PC-3 (cell line): ENCODE results near the gene PHETA1. TPM values are rescaled to one million over a fixed set of nuclear protein-coding genes. Genes with fewer than 3 reads are reported as not detected.
"Not testable (repeated sequence)": the region's sequence is repeated elsewhere in the genome, so short reads cannot be mapped to it uniquely, and the experiment has no call there.

Source experiments
- ATAC-seq: fragments of 200-7000 bp; cut with Tn5 transposase; 2 replicates; pipeline ENCODE4 v1.9.1; 2020; ENCODE audit warnings: mild to moderate bottlenecking, moderate library complexity
- BruUV-seq: library from RNA; stranded (reverse); fragments of 400-500 nt; replicated peaks from 2 replicates; lab custom pipeline; 2021; lab: Mats Ljungman, UMichigan
- CTCF ChIA-PET: fragments of 300-600 bp; sonication (Branson Sonifier 250); formaldehyde crosslinking; loops from one replicate; lab custom pipeline; 2022; ENCODE audit warnings: antibody characterized with exemption; lab: Charles Lee
- POLR2A ChIA-PET: fragments of 300-600 bp; sonication (Branson Sonifier 250); formaldehyde crosslinking; loops from one replicate; lab custom pipeline; 2022; ENCODE audit warnings: antibody characterized with exemption; ENCODE audit not compliant: unreplicated experiment; lab: Charles Lee
- DNase-seq: peaks from one replicate; pipeline ENCODE4 v3.0.0-alpha.2; 2015
- H2AFZ ChIP-seq: fragments of 300-600 bp; sonication (generic); 2 replicates; pipeline ENCODE4 v1.6.0; 2016; ENCODE audit warnings: antibody characterized with exemption, low read length
- H3F3A ChIP-seq: fragments of 300-600 bp; sonication (generic); one replicate; pipeline ENCODE4 v1.6.0; 2017; ENCODE audit warnings: antibody characterized with exemption, low read length, control low read depth, mild to moderate bottlenecking; ENCODE audit not compliant: unreplicated experiment
- H3K27ac ChIP-seq: fragments of 300-600 bp; sonication (generic); 2 replicates; pipeline ENCODE4 v1.5.1; 2016; ENCODE audit warnings: mild to moderate bottlenecking, low read length
- H3K27me3 ChIP-seq: fragments of 300-600 bp; sonication (generic); 2 replicates; pipeline ENCODE4 v1.6.1; 2016; ENCODE audit warnings: low read length, mixed read lengths
- H3K36me3 ChIP-seq: fragments of 300-600 bp; sonication (generic); 2 replicates; pipeline ENCODE4 v1.6.1; 2016; ENCODE audit warnings: low read depth, mixed run types, low read length, mixed read lengths
- H3K4me1 ChIP-seq: fragments of 300-600 bp; sonication (generic); 2 replicates; pipeline ENCODE4 v1.5.1; 2016; ENCODE audit warnings: low read length; ENCODE audit not compliant: insufficient read depth
- H3K4me2 ChIP-seq: fragments of 300-600 bp; sonication (generic); 2 replicates; pipeline ENCODE4 v1.6.0; 2016; ENCODE audit warnings: low read length
- H3K4me3 ChIP-seq: fragments of 300-600 bp; sonication (generic); 2 replicates; pipeline ENCODE4 v1.5.1; 2016; ENCODE audit warnings: mild to moderate bottlenecking, low read length, mixed read lengths
- H3K79me2 ChIP-seq: fragments of 300-600 bp; sonication (generic); 2 replicates; pipeline ENCODE4 v1.6.1; 2017; ENCODE audit warnings: low read length, mixed read lengths
- H3K9ac ChIP-seq: fragments of 300-600 bp; sonication (generic); 2 replicates; pipeline ENCODE4 v1.6.0; 2016; ENCODE audit warnings: mild to moderate bottlenecking, low read length
- H3K9me2 ChIP-seq: fragments of 300-600 bp; sonication (generic); replicated peaks from 2 replicates; pipeline ENCODE4 v1.6.1; 2016; ENCODE audit warnings: mixed run types, low read length, mixed read lengths
- H3K9me3 ChIP-seq: fragments of 300-600 bp; sonication (generic); 2 replicates; pipeline ENCODE4 v1.6.1; 2016; ENCODE audit warnings: low read length, mixed read lengths
- H4K20me1 ChIP-seq: fragments of 300-600 bp; sonication (generic); 2 replicates; pipeline ENCODE4 v1.6.1; 2016; ENCODE audit warnings: low read length, mixed read lengths
- CTCF ChIP-seq: fragments of 300-600 bp; sonication (generic); conservative IDR thresholded peaks from 2 replicates; pipeline ENCODE4 v1.5.1; 2017; ENCODE audit warnings: antibody characterized with exemption, low read depth, mild to moderate bottlenecking, low read length
- EZH2 ChIP-seq: fragments of 300-600 bp; sonication (generic); IDR thresholded peaks from one replicate; pipeline ENCODE4 v1.6.1; 2017; ENCODE audit warnings: antibody characterized with exemption, mild to moderate bottlenecking, low read length; ENCODE audit not compliant: unreplicated experiment
- EZH2phosphoT487 ChIP-seq: fragments of 300-600 bp; sonication (generic); IDR thresholded peaks from 2 replicates; pipeline ENCODE4 v1.6.1; 2018; ENCODE audit warnings: mild to moderate bottlenecking, antibody characterized with exemption, low read length, borderline replicate concordance
- intact Hi-C: fragments of 100-400 bp; cut with micrococcal nuclease; formaldehyde crosslinking; loops from 2 replicates; pipeline ENCODE4 v1.9.0; 2023
- total RNA-seq: library from RNA; depleted of rRNA; stranded (reverse); fragments of >200 nt; gene quantifications from 2 replicates; pipeline ENCODE4 v1.2.3, GENCODE V29; 2014

The PHETA1 gene
- total RNA-seq, 1 experiment from 2014 or later, result 18.6 TPM

- peaks cover 15% of the 10 kb centered on the region for H3K4me1 ChIP-seq
- CTCF ChIA-PET, result interaction anchor here (0.6 kb wide), 1 partner anchor 13 kb away, joined by 3 read pairs; no protein-coding TSS in a partner anchor
- DNase-seq (peak; percentile 84), ATAC-seq (peak; percentile 66)
- POLR2A ChIA-PET, result no interaction called here
- no peak overlapping the region for H3K9ac ChIP-seq
- H3F3A ChIP-seq, result no peaks in the 10 kb centered on the region
- peak overlapping the region; percentile 24; the same call in 1 of the 2 replicates for H3K4me2 ChIP-seq
- no peak overlapping the region for H3K4me3 ChIP-seq
- H3K9me3 ChIP-seq, result no peaks in the 10 kb centered on the region
- H3K36me3 ChIP-seq, result no peaks in the 10 kb centered on the region
- no peak overlapping the region for H3K27ac ChIP-seq
- H2AFZ ChIP-seq, result no peak overlapping the region
- H4K20me1 ChIP-seq, result no peaks in the 10 kb centered on the region
- no TSS peak for BruUV-seq
- intact Hi-C loops, result no loop called here
- H3K79me2 ChIP-seq, result no peaks in the 10 kb centered on the region
- no peaks in the 10 kb centered on the region for H3K9me2 ChIP-seq
- no peaks in the 10 kb centered on the region for H3K27me3 ChIP-seq
- TF ChIP-seq CTCF, result no peak
Observed at GRCh38 chr12:111384596-111384995, 15.7 kb upstream of the PHETA1 start.

- intact Hi-C loops, result no loop called here
- Histone ChIP-seq H3K9me2 (no peaks in the 10 kb centered on the region), H4K20me1 (no peaks in the 10 kb centered on the region), H3K4me1 (peaks cover 9% of the 10 kb centered on the region), H3K36me3 (no peaks in the 10 kb centered on the region), H3K79me2 (no peaks in the 10 kb centered on the region), H3K27me3 (no peaks in the 10 kb centered on the region), H3K9me3 (no peaks in the 10 kb centered on the region), H3K4me2 (no peak overlapping the region), H3F3A (no peaks in the 10 kb centered on the region), H2AFZ (no peak overlapping the region), H3K4me3 (no peak overlapping the region), H3K27ac (no peak overlapping the region), H3K9ac (no peak overlapping the region)
- no peak for TF ChIP-seq CTCF
- no peak for TF ChIP-seq EZH2
- no peak for TF ChIP-seq EZH2phosphoT487
- POLR2A ChIA-PET, result no interaction called here
- CTCF ChIA-PET, result no interaction called here
- no TSS peak for BruUV-seq
- DNase-seq (no peak), ATAC-seq (no peak)
Observed at GRCh38 chr12:111379942-111380554, 11.2 kb upstream of the PHETA1 start.

- no peaks in the 10 kb centered on the region for H3K27me3 ChIP-seq
- ChIA-PET CTCF (interaction anchor here (0.7 kb wide), 1 partner anchor 668 kb away, joined by 3 read pairs; no protein-coding TSS in a partner anchor), POLR2A (interaction anchor here (0.6 kb wide), 1 partner anchor 508 kb away, joined by 3 read pairs; no protein-coding TSS in a partner anchor)
Observed at GRCh38 chr12:111377440-111377839, 8.5 kb upstream of the PHETA1 start.

GRCh38 chr12:111373231-111373630 lies 4.3 kb upstream of the PHETA1 start:
- POLR2A ChIA-PET, H2AFZ ChIP-seq, DNase-seq, H3K27me3 ChIP-seq, ATAC-seq, H3K4me1 ChIP-seq, BruUV-seq, intact Hi-C loops, H3K79me2 ChIP-seq, H3K9ac ChIP-seq, H4K20me1 ChIP-seq, H3K4me2 ChIP-seq, H3K9me2 ChIP-seq, H3K9me3 ChIP-seq, H3K27ac ChIP-seq, CTCF ChIA-PET, H3K4me3 ChIP-seq, H3K36me3 ChIP-seq, H3F3A ChIP-seq: not testable (repeated sequence)

More at GRCh38 chr12:111377440-111377839, 8.5 kb upstream of the PHETA1 start:
- TF ChIP-seq EZH2, result no peak
- no peak for TF ChIP-seq EZH2phosphoT487
- TF ChIP-seq CTCF, result no peak
- Histone ChIP-seq H3K4me3 (no peak overlapping the region), H4K20me1 (no peaks in the 10 kb centered on the region), H3K4me2 (no peak overlapping the region), H3K9me3 (no peaks in the 10 kb centered on the region), H3K4me1 (no peaks in the 10 kb centered on the region), H3K9ac (no peak overlapping the region), H3K9me2 (no peaks in the 10 kb centered on the region), H3K27ac (no peak overlapping the region), H3F3A (no peaks in the 10 kb centered on the region), H2AFZ (no peak overlapping the region), H3K79me2 (no peaks in the 10 kb centered on the region), H3K36me3 (no peaks in the 10 kb centered on the region)
- intact Hi-C loops, result no loop called here
- DNase-seq, result no peak
- ATAC-seq, result no peak
- BruUV-seq, result no TSS peak
